Measurements from ENCODE around the gene MCFD2. TPM values are rescaled to one million over a fixed set of nuclear protein-coding genes. Genes with fewer than 3 reads are reported as not detected.

The MCFD2 gene
- total RNA-seq, 1 donor from 2014 or later = 161 TPM

- DNase-seq (ENCODE audit: low read depth) (no peak), FAIRE-seq (no peak)
- H3K9ac ChIP-seq (ENCODE audit: low read length) = no peak overlapping the region
- no peaks in the 10 kb centered on the region for H3K79me2 ChIP-seq (ENCODE audit: insufficient read depth, low read length)
- no peak overlapping the region for H3K27ac ChIP-seq (ENCODE audit: low read depth, low read length)
- Mint-ChIP-seq H3K27me3 (ENCODE audit: low read depth, unreplicated experiment) (no peaks in the 10 kb centered on the region), H3K27ac (ENCODE audit: unreplicated experiment) (no peak overlapping the region), H3K4me1 (ENCODE audit: low read depth, unreplicated experiment) (peaks cover 6% of the 10 kb centered on the region), H3K9me3 (ENCODE audit: unreplicated experiment) (no peaks in the 10 kb centered on the region), H3K36me3 (ENCODE audit: low read depth, unreplicated experiment) (no peaks in the 10 kb centered on the region), H3K4me3 (ENCODE audit: unreplicated experiment) (no peak overlapping the region)
- H3K4me3 ChIP-seq (ENCODE audit: insufficient read depth, low read depth, low read length) = no peak overlapping the region
- no peak overlapping the region for H3K4me2 ChIP-seq (ENCODE audit: low read length)
- no peaks in the 10 kb centered on the region for H3K9me3 ChIP-seq (ENCODE audit: insufficient read depth, low read depth, low read length)
- no peaks in the 10 kb centered on the region for H3K36me3 ChIP-seq (ENCODE audit: insufficient read depth, low read length)
- H4K20me1 ChIP-seq (ENCODE audit: insufficient read depth, low read length) = no peaks in the 10 kb centered on the region
- H3K4me1 ChIP-seq (ENCODE audit: insufficient read depth, low read length) = peaks cover 7% of the 10 kb centered on the region
- TF ChIP-seq EZH2 (IDR thresholded peaks at IDR 0.05; ENCODE audit: insufficient read depth, low read length) = no peak
- TF ChIP-seq, protein P1, sequence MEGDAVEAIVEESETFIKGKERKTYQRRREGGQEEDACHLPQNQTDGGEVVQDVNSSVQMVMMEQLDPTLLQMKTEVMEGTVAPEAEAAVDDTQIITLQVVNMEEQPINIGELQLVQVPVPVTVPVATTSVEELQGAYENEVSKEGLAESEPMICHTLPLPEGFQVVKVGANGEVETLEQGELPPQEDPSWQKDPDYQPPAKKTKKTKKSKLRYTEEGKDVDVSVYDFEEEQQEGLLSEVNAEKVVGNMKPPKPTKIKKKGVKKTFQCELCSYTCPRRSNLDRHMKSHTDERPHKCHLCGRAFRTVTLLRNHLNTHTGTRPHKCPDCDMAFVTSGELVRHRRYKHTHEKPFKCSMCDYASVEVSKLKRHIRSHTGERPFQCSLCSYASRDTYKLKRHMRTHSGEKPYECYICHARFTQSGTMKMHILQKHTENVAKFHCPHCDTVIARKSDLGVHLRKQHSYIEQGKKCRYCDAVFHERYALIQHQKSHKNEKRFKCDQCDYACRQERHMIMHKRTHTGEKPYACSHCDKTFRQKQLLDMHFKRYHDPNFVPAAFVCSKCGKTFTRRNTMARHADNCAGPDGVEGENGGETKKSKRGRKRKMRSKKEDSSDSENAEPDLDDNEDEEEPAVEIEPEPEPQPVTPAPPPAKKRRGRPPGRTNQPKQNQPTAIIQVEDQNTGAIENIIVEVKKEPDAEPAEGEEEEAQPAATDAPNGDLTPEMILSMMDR (IDR thresholded peaks at IDR 0.05; ENCODE audit: insufficient read depth, low read depth, low read length) = no peak
- no peak overlapping the region for H2AFZ ChIP-seq (ENCODE audit: low read depth, low read length)
- H3K27me3 ChIP-seq (ENCODE audit: insufficient read depth, low read length) = no peaks in the 10 kb centered on the region
These were observed 19.5 kb upstream of the MCFD2 start for GRCh38 chr2:46935071-46935470.

- Histone ChIP-seq H3K9me3 (ENCODE audit: insufficient read depth, low read depth, low read length) (peaks cover 8% of the 10 kb centered on the region), H3K9ac (ENCODE audit: low read length) (no peak overlapping the region), H3K4me1 (ENCODE audit: insufficient read depth, low read length) (no peaks in the 10 kb centered on the region), H3K27ac (ENCODE audit: low read depth, low read length) (no peak overlapping the region), H3K4me3 (ENCODE audit: insufficient read depth, low read depth, low read length) (no peak overlapping the region), H3K79me2 (ENCODE audit: insufficient read depth, low read length) (no peaks in the 10 kb centered on the region), H2AFZ (ENCODE audit: low read depth, low read length) (no peak overlapping the region), H4K20me1 (ENCODE audit: insufficient read depth, low read length) (no peaks in the 10 kb centered on the region), H3K4me2 (ENCODE audit: low read length) (no peak overlapping the region), H3K27me3 (ENCODE audit: insufficient read depth, low read length) (no peaks in the 10 kb centered on the region), H3K36me3 (ENCODE audit: insufficient read depth, low read length) (no peaks in the 10 kb centered on the region)
- H3K27me3 Mint-ChIP-seq (ENCODE audit: low read depth, unreplicated experiment) = no peaks in the 10 kb centered on the region
- peaks cover 8% of the 10 kb centered on the region for H3K36me3 Mint-ChIP-seq (ENCODE audit: low read depth, unreplicated experiment)
- no peak for TF ChIP-seq EZH2 (IDR thresholded peaks at IDR 0.05; ENCODE audit: insufficient read depth, low read length)
- TF ChIP-seq, protein P1 (IDR thresholded peaks at IDR 0.05; ENCODE audit: insufficient read depth, low read depth, low read length) = no peak
- peaks cover 14% of the 10 kb centered on the region for H3K9me3 Mint-ChIP-seq (ENCODE audit: unreplicated experiment)
- no peak overlapping the region for H3K4me3 Mint-ChIP-seq (ENCODE audit: unreplicated experiment)
- no peak overlapping the region for H3K27ac Mint-ChIP-seq (ENCODE audit: unreplicated experiment)
- FAIRE-seq = no peak
- H3K4me1 Mint-ChIP-seq (ENCODE audit: low read depth, unreplicated experiment) = peaks cover 9% of the 10 kb centered on the region
- DNase-seq (ENCODE audit: low read depth) = no peak
These were observed 14.0 kb upstream of the MCFD2 start for GRCh38 chr2:46929612-46930011.

DNA sequence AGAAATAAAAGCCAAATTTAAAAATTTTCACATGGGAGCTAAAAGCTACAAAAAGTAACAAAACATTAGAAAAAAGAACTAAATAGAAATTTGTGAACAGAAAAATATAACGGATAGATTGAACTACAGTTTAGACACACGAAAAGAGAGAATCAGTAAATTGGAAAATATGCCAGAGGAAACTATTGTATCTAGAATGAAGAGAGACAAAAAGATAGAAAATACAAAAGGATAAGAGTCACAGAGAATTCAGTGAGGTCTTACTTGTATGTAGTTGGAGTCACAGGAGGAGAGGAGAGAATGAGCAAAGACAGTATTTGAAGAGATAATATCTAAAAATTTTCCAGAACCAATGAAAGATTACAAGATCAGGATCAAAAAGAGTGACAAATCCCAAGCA is 11.3 kb upstream of the MCFD2 start:
- Histone ChIP-seq H3K27me3 (ENCODE audit: insufficient read depth, low read length) (no peaks in the 10 kb centered on the region), H3K4me3 (ENCODE audit: insufficient read depth, low read depth, low read length) (no peak overlapping the region), H3K9me3 (ENCODE audit: insufficient read depth, low read depth, low read length) (peaks cover 8% of the 10 kb centered on the region), H3K4me2 (ENCODE audit: low read length) (no peak overlapping the region), H4K20me1 (ENCODE audit: insufficient read depth, low read length) (no peaks in the 10 kb centered on the region), H3K9ac (ENCODE audit: low read length) (no peak overlapping the region), H3K36me3 (ENCODE audit: insufficient read depth, low read length) (no peaks in the 10 kb centered on the region), H3K79me2 (ENCODE audit: insufficient read depth, low read length) (no peaks in the 10 kb centered on the region), H2AFZ (ENCODE audit: low read depth, low read length) (no peak overlapping the region), H3K27ac (ENCODE audit: low read depth, low read length) (no peak overlapping the region), H3K4me1 (ENCODE audit: insufficient read depth, low read length) (peaks cover 12% of the 10 kb centered on the region)
- Mint-ChIP-seq H3K27ac (ENCODE audit: unreplicated experiment) (no peak overlapping the region), H3K4me1 (ENCODE audit: low read depth, unreplicated experiment) (peaks cover 9% of the 10 kb centered on the region), H3K4me3 (ENCODE audit: unreplicated experiment) (no peak overlapping the region), H3K9me3 (ENCODE audit: unreplicated experiment) (peaks cover 14% of the 10 kb centered on the region), H3K36me3 (ENCODE audit: low read depth, unreplicated experiment) (peaks cover 8% of the 10 kb centered on the region), H3K27me3 (ENCODE audit: low read depth, unreplicated experiment) (no peaks in the 10 kb centered on the region)
- no peak for DNase-seq (ENCODE audit: low read depth)
- TF ChIP-seq EZH2 (IDR thresholded peaks at IDR 0.05; ENCODE audit: insufficient read depth, low read length) = no peak
- TF ChIP-seq, protein P1 (IDR thresholded peaks at IDR 0.05; ENCODE audit: insufficient read depth, low read depth, low read length) = no peak
- FAIRE-seq = no peak

All from astrocyte (in vitro differentiated cells and primary cell).